H1 (cell line): ENCODE data around the gene SCYL3. TPM values are rescaled to one million over a fixed set of nuclear protein-coding genes. Genes with fewer than 3 reads are reported as not detected.

Source experiments
- CTCF ChIA-PET: fragments of 300-600 bp; sonication (Branson Sonifier 250); formaldehyde crosslinking; loops from one replicate; lab custom pipeline; 2021; ENCODE audit not compliant: partially characterized antibody; lab: Charles Lee
- POLR2A ChIA-PET: fragments of 300-600 bp; sonication (Branson Sonifier 250); formaldehyde crosslinking; loops from one replicate; lab custom pipeline; 2021; ENCODE audit warnings: inconsistent platforms; ENCODE audit not compliant: partially characterized antibody; lab: Charles Lee
- DNase-seq, 2 experiments: peaks; one replicate each; pipeline versions ENCODE4 v3.0.0 to v3.0.0-alpha.2; 2010 to 2022; ENCODE audit warnings: low spot score in 2 of 2, low read depth in 1 of 2, mixed read lengths in 1 of 2
- FAIRE-seq: peaks from 2 replicates; lab custom pipeline; 2011; peaks lifted over from hg19 to GRCh38; lab: Jason Lieb, UNC
- H2AFZ ChIP-seq: 2 replicates; pipeline ENCODE4 v1.8.1; 2012; ENCODE audit warnings: low read length, inconsistent platforms
- H2AK5ac ChIP-seq: 2 replicates; pipeline ENCODE4 v1.6.1; 2013; ENCODE audit warnings: low read depth, low read length
- H2BK120ac ChIP-seq: replicated peaks from 2 replicates; pipeline ENCODE3; 2013; ENCODE audit warnings: low read depth, low read length, inconsistent platforms
- H2BK12ac ChIP-seq: 2 replicates; pipeline ENCODE4 v1.6.1; 2013; ENCODE audit warnings: low read depth, low read length
- H2BK15ac ChIP-seq: 2 replicates; pipeline ENCODE4 v1.6.1; 2013; ENCODE audit warnings: low read length
- H2BK20ac ChIP-seq: 2 replicates; pipeline ENCODE4 v1.6.1; 2013; ENCODE audit warnings: low read length
- H2BK5ac ChIP-seq: 2 replicates; pipeline ENCODE4 v1.6.1; 2013; ENCODE audit warnings: low read depth, low read length
- H3K14ac ChIP-seq: 2 replicates; pipeline ENCODE4 v1.6.1; 2013; ENCODE audit warnings: inconsistent platforms; ENCODE audit not compliant: insufficient read length
- H3K18ac ChIP-seq: 2 replicates; pipeline ENCODE4 v1.6.1; 2013; ENCODE audit warnings: low read length; ENCODE audit errors: extremely low read depth
- H3K23ac ChIP-seq: 2 replicates; pipeline ENCODE4 v1.6.1; 2013; ENCODE audit warnings: inconsistent platforms; ENCODE audit not compliant: insufficient read length
- H3K23me2 ChIP-seq: 2 replicates; pipeline ENCODE4 v1.6.1; 2013; ENCODE audit warnings: low read depth, low read length
- H3K27ac ChIP-seq: 2 replicates; pipeline ENCODE4 v1.6.1; 2011; ENCODE audit warnings: low read depth, low read length, inconsistent platforms
- H3K27me3 ChIP-seq, 4 experiments: replicated peaks in 1 of 4; 1 replicate in 1 of 4; 2 replicates in 3 of 4; pipeline versions ENCODE4 v1.6.1 to v1.8.1; 2011 to 2013; ENCODE audit warnings: low read length in 3 of 4, mild to moderate bottlenecking in 3 of 4, inconsistent platforms in 2 of 4, mixed read lengths in 2 of 4, moderate library complexity in 1 of 4; ENCODE audit not compliant: control insufficient read depth in 3 of 4, insufficient read depth in 3 of 4; ENCODE audit errors: extremely low read depth in 1 of 4
- H3K36me3 ChIP-seq, 4 experiments: 2 replicates each; pipeline versions ENCODE4 v1.6.1 to v1.8.1; 2011 to 2013; ENCODE audit warnings: mild to moderate bottlenecking in 4 of 4, low read length in 3 of 4, moderate library complexity in 2 of 4, control low read depth in 1 of 4, inconsistent platforms in 1 of 4; ENCODE audit not compliant: insufficient read depth in 4 of 4, control insufficient read depth in 2 of 4
- H3K4ac ChIP-seq: replicated peaks from 2 replicates; pipeline ENCODE3; 2013; ENCODE audit warnings: low read length, low read depth, mixed read lengths, inconsistent platforms; ENCODE audit not compliant: insufficient read length
- H3K4me1 ChIP-seq, 4 experiments: replicated peaks in 1 of 4; 1 replicate in 1 of 4; 2 replicates in 3 of 4; pipeline versions ENCODE4 v1.6.1 to v1.8.1; 2011 to 2013; ENCODE audit warnings: low read length in 3 of 4, inconsistent platforms in 2 of 4, mixed read lengths in 1 of 4; ENCODE audit not compliant: insufficient read depth in 4 of 4, control insufficient read depth in 3 of 4
- H3K4me2 ChIP-seq, 2 experiments: 2 replicates each; pipeline versions ENCODE4 v1.6.1 to v1.8.1; 2011 to 2013; ENCODE audit warnings: low read depth in 2 of 2, low read length in 2 of 2, control low read depth in 1 of 2, inconsistent platforms in 1 of 2, mild to moderate bottlenecking in 1 of 2; ENCODE audit not compliant: insufficient read depth in 1 of 2
- H3K4me3 ChIP-seq, 4 experiments: fragments of 200-600, 300-600 bp in 1 of 4; sonication (generic), shearing (Covaris generic), sonication (Bioruptor Twin) in 1 of 4; 2 replicates each; pipeline versions ENCODE4 v1.5.1 to v1.8.1; 2011 to 2016; ENCODE audit warnings: low read length in 4 of 4, low read depth in 3 of 4, control low read depth in 2 of 4, inconsistent platforms in 2 of 4, mild to moderate bottlenecking in 2 of 4, mixed read lengths in 1 of 4, moderate library complexity in 1 of 4; ENCODE audit not compliant: insufficient read depth in 2 of 4; ENCODE audit errors: extremely low read depth in 1 of 4
- H3K56ac ChIP-seq: replicated peaks from 2 replicates; pipeline ENCODE3; 2013; ENCODE audit warnings: low read depth, mild to moderate bottlenecking, mixed read lengths, low read length, inconsistent platforms; ENCODE audit not compliant: insufficient read length
- H3K79me1 ChIP-seq: 2 replicates; pipeline ENCODE4 v1.6.1; 2013; ENCODE audit warnings: low read depth, low read length, control low read depth
- H3K79me2 ChIP-seq, 2 experiments: 2 replicates each; pipeline versions ENCODE4 v1.6.1 to v1.8.1; 2012 to 2013; ENCODE audit warnings: low read length in 2 of 2, mild to moderate bottlenecking in 2 of 2, inconsistent platforms in 1 of 2; ENCODE audit not compliant: insufficient read depth in 2 of 2, control insufficient read depth in 1 of 2
- H3K9ac ChIP-seq, 4 experiments: replicated peaks in 1 of 4; 1 replicate in 1 of 4; 2 replicates in 3 of 4; pipeline versions ENCODE4 v1.6.1 to v1.8.1; 2011 to 2013; ENCODE audit warnings: low read depth in 3 of 4, low read length in 3 of 4, control low read depth in 2 of 4, mild to moderate bottlenecking in 2 of 4, moderate library complexity in 2 of 4, inconsistent platforms in 1 of 4; ENCODE audit errors: extremely low read depth in 1 of 4
- H3K9me3 ChIP-seq, 2 experiments: 2 replicates each; pipeline versions ENCODE4 v1.6.1 to v1.8.1; 2012 to 2013; ENCODE audit warnings: mild to moderate bottlenecking in 2 of 2, moderate library complexity in 2 of 2, control low read depth in 1 of 2, inconsistent platforms in 1 of 2, low read depth in 1 of 2, low read length in 1 of 2, mixed read lengths in 1 of 2; ENCODE audit not compliant: insufficient read depth in 2 of 2
- H4K20me1 ChIP-seq, 2 experiments: replicated peaks in 1 of 2; 2 replicates each; pipeline versions ENCODE3 to v1.8.1; 2011 to 2013; ENCODE audit warnings: inconsistent platforms in 2 of 2, low read length in 2 of 2, mild to moderate bottlenecking in 1 of 2; ENCODE audit not compliant: insufficient read depth in 2 of 2, control insufficient read depth in 1 of 2
- H4K5ac ChIP-seq: 2 replicates; pipeline ENCODE4 v1.6.1; 2013; ENCODE audit warnings: low read length, low read depth, mixed read lengths, inconsistent platforms; ENCODE audit not compliant: insufficient read length
- H4K8ac ChIP-seq: 2 replicates; pipeline ENCODE4 v1.8.0; 2013; ENCODE audit warnings: mild to moderate bottlenecking, moderate library complexity, low read length, inconsistent platforms; ENCODE audit not compliant: insufficient read depth; ENCODE audit errors: extremely low read depth
- H4K91ac ChIP-seq: replicated peaks from 2 replicates; pipeline ENCODE3; 2013; ENCODE audit warnings: low read length, mixed read lengths, inconsistent platforms; ENCODE audit not compliant: insufficient read length
- MAFK ChIP-seq: IDR thresholded peaks from 2 replicates; pipeline ENCODE4 v1.6.1; 2012; ENCODE audit warnings: low read depth, mild to moderate bottlenecking, improper control_type of control experiment, low read length
- YY1 ChIP-seq: IDR thresholded peaks from 2 replicates; pipeline ENCODE4 v1.6.1; 2011; ENCODE audit warnings: low read depth, mild to moderate bottlenecking, low read length
- WGBS, 2 experiments: shearing (Covaris generic) in 1 of 2; methylation state at CpG; one replicate each; pipeline versions ENCODE4 v1.1.6 to v1.1.7; 2013 to 2015; ENCODE audit warnings: low lambda C conversion rate in 2 of 2, mixed read lengths in 2 of 2, inconsistent platforms in 1 of 2, low coverage in 1 of 2, missing lambda C conversion rate in 1 of 2; ENCODE audit not compliant: insufficient replicate concordance in 2 of 2, insufficient coverage in 1 of 2, insufficient read length in 1 of 2; ENCODE audit errors: extremely low coverage in 1 of 2, missing lambda C conversion rate in 1 of 2; 5-methylcytosine and 5-hydroxymethylcytosine counted together
- polyA plus RNA-seq, 7 experiments: library from polyadenylated mRNA; depleted of rRNA in 3 of 7; stranded (reverse) in 5 of 7; unstranded in 2 of 7; fragments of >200 nt in 5 of 7; fragments of 200-250 nt in 2 of 7; gene quantifications; 1 replicate in 5 of 7; 2 replicates in 1 of 7; 4 replicates in 1 of 7; pipeline versions ENCODE4 v1.2.1 to v1.2.3, GENCODE V29; 2011 to 2013; ENCODE audit warnings: missing spikeins in 2 of 7, mixed read lengths in 2 of 7
- total RNA-seq: library from RNA; stranded (reverse); fragmentation: NEBNext Ultra II Directional; extraction: Animal tissue kit (Norgen Biotek cat#: 25700); gene quantifications from 2 replicates; pipeline ENCODE4 v1.2.1, GENCODE V29; 2021

Gene SCYL3
- total and polyA plus RNA-seq, 2 of the 8 experiments (the other 6 are each of a cell fraction or from before 2014, with no cell fraction given), result 2.7 to 5.3 TPM

DNA sequence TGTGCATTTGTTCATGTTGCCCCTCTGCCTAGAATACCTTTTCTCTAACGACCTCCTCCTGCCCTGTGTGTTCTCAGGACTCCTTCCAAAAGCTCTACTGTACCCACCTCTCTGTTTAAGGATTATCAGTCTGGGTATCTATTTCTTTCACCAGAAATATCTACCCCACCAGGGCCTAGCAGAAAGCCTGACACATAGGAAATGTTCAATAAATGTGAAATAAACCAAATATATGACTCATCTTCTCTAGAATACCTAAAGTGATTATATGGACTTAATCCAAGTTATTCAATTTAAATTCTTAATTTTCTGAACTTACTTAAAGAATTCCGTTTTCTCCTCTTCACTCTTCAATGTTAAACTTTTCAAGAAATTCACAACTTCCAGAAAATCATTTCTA is 27.1 kb downstream of the SCYL3 start:
- Histone ChIP-seq H3K18ac (no peak overlapping the region), H3K14ac (no peak overlapping the region), H3K4ac (no peak overlapping the region), H4K20me1 (no peaks in the 10 kb centered on the region), H2AK5ac (no peak overlapping the region), H3K36me3 (peaks cover 3 to 49% (median 22%) of the 10 kb centered on the region in 4 experiments; a peak in 7 of 8 replicates), H3K79me2 (no peaks in the 10 kb centered on the region), H3K23me2 (no peaks in the 10 kb centered on the region), H3K9me3 (no peaks in the 10 kb centered on the region), H3K4me3 (no peak overlapping the region), H3K79me1 (no peaks in the 10 kb centered on the region; the same call in 1 of the 2 replicates), H2BK20ac (no peak overlapping the region), H2BK5ac (no peak overlapping the region), H2AFZ (no peak overlapping the region), H3K23ac (no peak overlapping the region), H3K9ac (no peak overlapping the region), H2BK15ac (no peak overlapping the region), H2BK120ac (no peak overlapping the region), H3K56ac (no peak overlapping the region), H4K91ac (no peak overlapping the region), H2BK12ac (no peak overlapping the region), H3K27ac (no peak overlapping the region), H4K5ac (no peak overlapping the region), H3K27me3 (peaks cover 0 to 1% (median 0%) of the 10 kb centered on the region in 4 experiments; a peak in 1 of 7 replicates), H3K4me2 (no peak overlapping the region), H3K4me1 (no peaks in the 10 kb centered on the region), H4K8ac (no peak overlapping the region)
- TF ChIP-seq MAFK (no peak), YY1 (no peak)
- ChIA-PET CTCF (no interaction called here), POLR2A (no interaction called here)
- 78% methylated on average over 2 of the region's 2 CpGs; no CpG with 5 or more reads in 1 of the 2 experiments for WGBS, 2 experiments
- FAIRE-seq (no peak), DNase-seq (no peak)
